Fibroblast of the aortic adventitia (primary cell): ENCODE results near the gene RRP1. TPM values are rescaled to one million over a fixed set of nuclear protein-coding genes. Genes with fewer than 3 reads are reported as not detected.
A peak's percentile ranks its signal among the peaks of the same experiment; 100 is the strongest.

Source experiments
- DNase-seq: peaks from one replicate; pipeline ENCODE4 v3.0.0-alpha.2; 2010; ENCODE audit warnings: low read depth
- H3K4me3 ChIP-seq: 2 replicates; pipeline ENCODE4 v1.5.1; 2011; ENCODE audit warnings: low read depth, mild to moderate bottlenecking, control low read depth, low read length, moderate library complexity
- CTCF ChIP-seq: IDR thresholded peaks from 2 replicates; pipeline ENCODE4 v1.5.1; 2011; ENCODE audit warnings: mild to moderate bottlenecking, low read length, control low read depth, inconsistent platforms; ENCODE audit not compliant: insufficient read depth
- total RNA-seq: library from RNA; depleted of rRNA; stranded (reverse); fragments of >200 nt; gene quantifications from 2 replicates; pipeline ENCODE4 v1.2.3, GENCODE V29; 2012; ENCODE audit warnings: low replicate concordance

Gene RRP1
- total RNA-seq, 1 donor: 23.0 TPM

- TF ChIP-seq CTCF: no peak
- DNase-seq: no peak
- H3K4me3 ChIP-seq: no peak overlapping the region
Measured at GRCh38 chr21:43825242-43825935, 36.0 kb downstream of the RRP1 start.

- DNase-seq: no peak
- H3K4me3 ChIP-seq: no peak overlapping the region
- TF ChIP-seq CTCF: peak; percentile 23
Measured at GRCh38 chr21:43825936-43826622, 36.7 kb downstream of the RRP1 start.

GRCh38 chr21:43826623-43826974 is 37.2 kb downstream of the RRP1 start:
- no peak for DNase-seq
- TF ChIP-seq CTCF: no peak
- no peak overlapping the region for H3K4me3 ChIP-seq

GRCh38 chr21:43827015-43827611 is 37.7 kb downstream of the RRP1 start:
- H3K4me3 ChIP-seq: no peak overlapping the region
- no peak for TF ChIP-seq CTCF
- peak; percentile 65 for DNase-seq

- no peak overlapping the region for H3K4me3 ChIP-seq
- DNase-seq: no peak
- no peak for TF ChIP-seq CTCF
Measured at GRCh38 chr21:43829161-43829560, 39.8 kb downstream of the RRP1 start.

GRCh38 chr21:43829575-43830119 is 40.3 kb downstream of the RRP1 start:
- DNase-seq: no peak
- H3K4me3 ChIP-seq: no peak overlapping the region
- no peak for TF ChIP-seq CTCF
